Measurements from ENCODE around the gene LPCAT2.
A peak's percentile ranks its signal among the peaks of the same experiment; 100 is the strongest.
"Not testable (repeated sequence)": the region's sequence is repeated elsewhere in the genome, so short reads cannot be mapped to it uniquely, and the experiment has no call there.

The LPCAT2 gene

GRCh38 chr16:55613613-55614335 lies 104.9 kb downstream of the LPCAT2 start:
- no peak for DNase-seq (ENCODE audit: low spot score)

- no peak for DNase-seq (ENCODE audit: low spot score)
These were observed 106.2 kb downstream of the LPCAT2 start for GRCh38 chr16:55615071-55615470.

- not testable (repeated sequence) for DNase-seq (ENCODE audit: low spot score)
These were observed 106.8 kb downstream of the LPCAT2 start for GRCh38 chr16:55615670-55616069.

DNA sequence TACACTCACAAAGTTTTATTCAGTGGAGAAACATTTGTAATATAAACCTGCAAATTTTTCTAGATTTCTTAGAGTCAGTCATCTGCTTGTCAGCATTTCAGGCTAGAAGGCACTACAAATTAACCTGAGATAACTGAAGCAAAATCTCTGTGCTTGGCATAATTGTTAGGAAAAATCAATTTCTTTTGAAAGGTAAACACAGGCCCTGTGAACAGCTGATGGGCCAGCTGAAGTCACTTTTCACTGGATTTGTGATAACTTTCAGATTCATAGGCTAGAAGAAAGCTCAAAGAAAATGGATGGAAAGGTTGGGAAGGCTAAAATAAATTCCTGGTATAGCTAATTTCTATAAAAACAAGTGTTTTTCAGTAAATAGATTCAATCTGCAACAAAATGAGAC lies 112.9 kb downstream of the LPCAT2 start:
- no peak for DNase-seq (ENCODE audit: low spot score)

DNA sequence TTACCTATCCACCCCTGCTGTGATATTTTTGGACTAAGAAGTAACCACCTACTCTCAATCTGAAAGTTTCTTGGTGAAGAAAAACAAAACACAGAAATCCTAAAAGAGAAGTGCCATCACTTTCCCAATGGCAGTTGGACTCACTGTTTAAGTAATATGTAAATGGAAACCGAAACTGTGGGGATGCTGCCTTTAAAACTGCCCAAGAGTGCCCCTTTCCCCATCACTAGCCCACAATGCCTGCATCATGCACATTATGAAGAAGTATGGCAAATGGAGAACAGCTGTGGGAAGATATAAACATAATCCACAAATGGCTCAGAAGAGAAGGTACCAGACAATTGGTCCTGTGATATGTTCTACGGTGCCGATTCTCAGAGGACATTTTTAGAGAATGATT lies 113.4 kb downstream of the LPCAT2 start:
- no peak for DNase-seq (ENCODE audit: low spot score)

- peak; percentile 12 for DNase-seq (ENCODE audit: low spot score)
These were observed 114.2 kb downstream of the LPCAT2 start for GRCh38 chr16:55622930-55623561.

DNA sequence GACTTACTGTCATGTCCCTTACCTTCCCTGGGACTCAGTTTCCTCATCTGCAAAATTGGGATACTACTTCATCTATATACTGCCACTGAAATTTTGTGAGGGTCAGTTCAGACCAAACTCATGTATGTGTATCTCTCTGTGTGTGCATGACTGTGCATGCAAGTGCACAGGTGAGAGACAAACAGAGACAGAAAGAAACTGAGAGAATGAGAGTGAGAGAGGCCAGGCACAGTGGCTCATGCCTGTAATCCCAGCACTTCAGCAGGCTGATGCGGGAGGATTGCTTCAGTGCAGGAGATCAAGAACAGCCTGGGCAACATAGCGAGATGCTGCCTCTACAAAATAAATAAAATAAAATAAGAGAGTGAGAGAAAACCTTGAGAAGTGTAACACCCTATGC lies 114.8 kb downstream of the LPCAT2 start:
- DNase-seq (ENCODE audit: low spot score), result no peak

- no peak for DNase-seq (ENCODE audit: low spot score)
These were observed 115.8 kb downstream of the LPCAT2 start for GRCh38 chr16:55624696-55625095.

DNA sequence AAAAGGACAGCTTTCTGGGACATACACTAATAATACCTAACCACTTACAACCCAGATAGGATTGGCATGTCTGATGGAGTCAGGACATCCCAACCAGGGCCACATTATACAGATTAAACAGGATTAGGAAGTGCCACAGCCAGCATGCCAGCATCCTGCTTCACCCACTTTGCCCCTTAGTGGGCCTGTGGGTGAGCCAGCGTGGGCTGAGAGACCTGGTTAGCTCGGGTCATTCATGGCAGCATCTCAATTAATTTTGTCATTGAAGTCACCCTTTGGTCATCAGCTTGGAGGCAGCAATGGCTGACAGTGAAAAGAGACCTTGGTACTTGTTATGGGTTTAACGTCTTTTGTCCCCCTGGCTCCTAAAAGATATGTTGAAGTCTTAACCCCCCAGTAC lies 117.0 kb downstream of the LPCAT2 start:
- no peak for DNase-seq (ENCODE audit: low spot score)

GRCh38 chr16:55628306-55628968 lies 119.6 kb downstream of the LPCAT2 start:
- no peak for DNase-seq (ENCODE audit: low spot score)

- DNase-seq (ENCODE audit: low spot score), result no peak
These were observed 121.9 kb downstream of the LPCAT2 start for GRCh38 chr16:55630774-55631173.

DNA sequence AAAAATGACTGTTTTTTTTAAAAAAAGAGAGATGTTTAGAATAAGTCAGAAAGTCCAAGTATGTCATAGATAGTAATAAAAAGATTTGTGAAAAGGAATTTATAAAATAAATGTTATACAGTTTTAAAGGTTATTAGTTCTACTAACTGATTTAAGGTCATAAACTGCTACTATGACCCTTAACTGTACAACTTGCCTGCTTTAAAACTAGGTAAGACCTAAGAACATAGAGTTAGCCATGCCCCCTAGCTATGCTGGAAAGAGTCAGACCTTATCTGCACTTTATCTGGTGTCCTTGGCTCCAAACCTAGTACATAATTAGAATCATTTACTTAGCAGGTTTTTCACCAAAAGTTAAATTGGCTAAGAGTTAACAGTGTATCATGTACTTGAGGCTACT lies 123.4 kb downstream of the LPCAT2 start:
- DNase-seq (ENCODE audit: low spot score), result no peak

DNA sequence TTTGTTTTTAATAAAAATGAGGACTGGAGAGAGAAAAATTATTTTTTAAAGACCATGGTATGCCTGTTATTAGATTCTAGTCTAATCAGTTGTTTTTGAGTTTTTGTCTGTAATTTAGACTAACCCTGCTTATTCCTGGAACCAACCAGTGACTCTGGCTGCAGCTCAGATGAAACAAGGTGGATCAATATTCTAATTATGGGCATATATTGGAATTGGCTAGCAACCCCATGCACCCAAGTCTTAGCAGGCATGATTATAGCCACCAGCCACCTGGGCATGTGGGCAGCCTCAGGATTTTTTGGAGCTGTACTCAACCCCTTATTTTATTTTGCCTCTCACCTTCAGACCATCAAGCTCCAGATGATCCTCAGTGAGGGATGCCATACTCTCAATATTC lies 125.3 kb downstream of the LPCAT2 start:
- no peak for DNase-seq (ENCODE audit: low spot score)
